SHP77 (cell line): ENCODE data around the gene DCUN1D4.
A peak's percentile ranks its signal among the peaks of the same experiment; 100 is the strongest.
"Not testable (repeated sequence)": the region's sequence is repeated elsewhere in the genome, so short reads cannot be mapped to it uniquely, and the experiment has no call there.

Experiments used
- DNase-seq, 2 experiments: peaks; one replicate each; lab custom pipeline; 2025; lab: John Stamatoyannopoulos, UW

DCUN1D4 gene

DNA sequence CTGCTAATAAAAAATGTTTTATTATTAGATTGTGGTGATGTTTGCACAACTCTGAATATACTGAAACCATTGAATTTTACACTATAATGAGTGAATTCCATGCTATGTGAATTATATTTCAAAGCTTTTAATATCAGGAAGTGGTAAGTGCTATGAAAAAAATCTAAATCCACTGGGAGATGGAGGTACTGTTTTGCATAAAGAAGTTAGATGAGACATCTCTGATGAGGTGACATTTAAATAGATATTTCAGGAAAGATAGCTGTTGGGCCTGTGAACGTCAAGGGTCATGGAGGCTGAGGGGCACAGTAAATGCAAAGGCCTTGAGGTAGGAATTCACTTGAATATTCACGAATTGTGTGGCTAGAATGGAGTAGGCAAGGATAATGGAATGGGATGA lies 12.3 kb downstream of the DCUN1D4 start:
- no peak for DNase-seq

DNA sequence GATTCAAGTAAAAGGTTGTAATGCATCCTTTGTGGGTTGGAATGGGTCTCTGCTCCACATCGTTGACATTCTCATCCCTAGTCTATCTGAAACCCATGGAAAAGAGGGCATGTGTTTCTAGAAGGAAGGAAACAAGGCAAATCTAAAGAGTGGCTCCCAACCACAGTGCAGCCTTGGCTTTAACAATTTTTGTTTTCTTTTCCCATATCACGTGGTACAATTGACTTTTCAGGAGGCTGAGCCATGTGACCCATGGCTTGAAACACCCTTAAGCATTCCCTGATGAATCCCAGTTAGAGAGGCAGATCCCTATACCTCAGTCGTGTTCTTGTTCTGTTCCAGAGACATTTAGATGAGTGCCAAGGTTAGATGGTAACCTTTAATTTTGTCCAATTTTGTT lies 12.8 kb downstream of the DCUN1D4 start:
- DNase-seq: no peak

DNA sequence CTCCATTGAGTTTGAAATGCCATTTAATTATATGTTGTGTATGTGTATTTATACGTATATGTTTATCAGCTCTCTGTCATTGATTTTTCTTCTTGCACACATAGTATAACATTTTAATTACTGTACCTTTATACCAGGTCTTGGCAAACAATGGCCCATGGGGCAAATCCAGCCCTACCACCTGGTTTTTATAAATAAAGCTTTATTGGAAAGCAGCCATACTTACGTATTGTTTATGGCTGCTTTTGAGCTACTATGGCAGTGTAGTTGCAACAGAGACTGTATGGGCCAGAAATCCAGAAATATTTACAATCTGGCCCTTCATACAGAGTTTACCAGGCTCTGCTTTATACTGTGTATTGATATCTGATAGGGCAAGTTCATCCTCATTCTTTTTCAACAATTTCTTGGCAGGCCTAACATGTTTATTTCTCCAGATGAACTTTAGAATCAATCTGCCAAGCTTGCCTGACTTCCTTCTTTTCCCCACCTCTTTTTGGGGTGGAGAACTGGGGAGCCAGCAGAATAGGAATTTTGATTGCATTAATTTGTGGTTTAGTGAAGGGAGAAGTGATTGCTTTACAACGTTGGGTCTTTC lies 15.8 kb downstream of the DCUN1D4 start:
- no peak for DNase-seq

DNA sequence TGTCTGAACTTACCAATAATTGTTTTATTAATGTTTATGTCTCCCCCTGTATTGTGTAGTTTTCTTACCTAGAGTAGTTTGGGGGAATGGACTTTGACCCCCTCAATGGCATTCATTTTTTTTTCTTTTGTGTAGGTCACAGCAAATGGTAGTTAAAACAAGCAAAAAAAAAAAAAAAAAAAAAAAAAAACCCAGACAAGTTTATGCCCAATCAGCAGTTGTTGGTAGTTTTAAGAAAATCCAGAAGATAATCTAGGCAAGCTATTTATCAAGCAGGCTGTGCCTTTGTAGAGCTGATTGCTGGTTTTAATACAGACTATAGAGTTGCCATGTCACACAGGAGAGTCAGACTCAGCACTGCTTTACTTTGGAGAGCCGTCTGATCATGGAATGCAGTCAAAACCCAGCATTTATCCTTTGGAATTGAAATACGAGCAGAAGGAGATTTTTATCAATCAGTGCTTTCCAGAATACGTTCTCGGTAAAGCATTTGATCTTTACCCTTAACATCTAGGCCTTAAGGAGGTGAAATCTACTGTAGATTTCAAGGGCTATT lies 16.6 kb downstream of the DCUN1D4 start:
- DNase-seq: no peak

DNA sequence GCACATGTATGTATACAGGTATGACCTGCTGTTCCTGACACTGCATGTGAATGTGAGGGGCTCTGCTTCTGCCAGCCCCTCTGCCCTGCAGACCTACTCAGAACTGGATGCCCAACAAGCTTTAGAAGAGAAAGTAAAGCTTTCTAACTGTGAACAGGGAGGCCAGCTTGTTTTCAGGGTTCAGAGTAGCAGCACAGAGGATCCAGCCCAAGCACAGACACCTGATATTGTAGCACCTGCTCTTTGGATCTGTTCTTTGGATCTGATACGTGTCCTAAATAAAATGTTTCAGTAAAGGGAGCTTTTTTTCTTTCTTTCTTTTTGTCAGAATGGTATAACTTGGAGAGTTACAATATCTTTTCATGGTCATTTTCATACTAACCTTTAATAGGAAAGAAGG lies 19.2 kb downstream of the DCUN1D4 start:
- no peak for DNase-seq

DNA sequence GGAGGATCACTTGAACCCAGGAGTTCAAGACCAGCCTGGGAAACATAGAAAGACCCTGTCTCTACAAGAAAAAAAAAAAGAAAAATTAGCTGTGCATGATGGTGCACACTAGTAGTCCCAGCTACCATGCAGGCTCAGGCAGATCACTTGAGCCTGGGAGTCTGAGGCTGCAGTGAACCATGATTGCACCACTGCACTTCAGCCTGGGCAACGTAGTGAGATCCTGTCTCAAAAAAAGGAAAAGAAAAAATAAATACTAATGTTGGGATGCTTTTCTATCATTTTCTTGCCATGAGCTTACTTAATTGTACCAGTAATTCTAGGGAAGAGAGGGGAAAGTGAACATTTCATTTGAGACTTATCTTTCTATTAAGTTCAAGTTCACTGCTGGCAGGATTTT lies 19.8 kb downstream of the DCUN1D4 start:
- DNase-seq: no peak

DNA sequence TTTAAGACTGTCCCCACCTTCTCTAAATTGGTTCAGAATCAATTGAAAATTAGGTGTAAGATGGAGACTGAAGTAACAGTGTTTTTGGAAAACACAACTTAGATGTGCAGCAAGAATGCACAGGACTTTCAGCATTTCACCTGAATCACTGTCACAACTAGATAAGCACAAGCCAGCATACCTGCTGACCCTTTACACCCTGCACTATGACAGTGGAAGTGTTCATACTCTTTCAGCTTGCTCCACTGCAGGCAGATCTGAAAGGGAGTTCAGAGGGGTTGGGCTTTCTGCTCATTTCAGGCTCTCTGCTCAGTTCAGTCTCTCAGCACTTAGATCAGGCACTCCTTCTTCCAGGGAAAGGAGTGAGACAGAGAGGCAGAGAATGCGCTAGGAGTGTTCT lies 22.8 kb downstream of the DCUN1D4 start:
- DNase-seq: no peak

DNA sequence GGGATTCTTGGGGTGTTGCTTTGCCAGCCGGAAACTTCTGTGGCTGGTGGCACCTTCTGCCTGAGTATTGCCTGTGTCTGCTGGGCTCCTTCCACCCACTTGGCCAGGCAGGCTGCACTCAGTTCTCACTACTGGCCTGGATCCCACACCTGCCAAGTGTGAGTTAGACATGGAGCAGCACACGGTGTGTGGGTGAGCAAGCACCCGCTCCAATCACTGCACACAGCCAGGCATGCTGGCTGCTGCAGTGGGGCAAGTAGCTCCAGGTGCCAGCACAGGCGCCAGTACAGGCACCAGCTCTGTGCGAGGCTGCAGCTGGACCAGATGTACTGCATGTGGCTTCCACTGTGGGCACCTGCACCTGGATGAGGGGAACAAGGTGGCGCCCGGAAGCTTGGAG lies 23.9 kb downstream of the DCUN1D4 start:
- DNase-seq: no peak

DNA sequence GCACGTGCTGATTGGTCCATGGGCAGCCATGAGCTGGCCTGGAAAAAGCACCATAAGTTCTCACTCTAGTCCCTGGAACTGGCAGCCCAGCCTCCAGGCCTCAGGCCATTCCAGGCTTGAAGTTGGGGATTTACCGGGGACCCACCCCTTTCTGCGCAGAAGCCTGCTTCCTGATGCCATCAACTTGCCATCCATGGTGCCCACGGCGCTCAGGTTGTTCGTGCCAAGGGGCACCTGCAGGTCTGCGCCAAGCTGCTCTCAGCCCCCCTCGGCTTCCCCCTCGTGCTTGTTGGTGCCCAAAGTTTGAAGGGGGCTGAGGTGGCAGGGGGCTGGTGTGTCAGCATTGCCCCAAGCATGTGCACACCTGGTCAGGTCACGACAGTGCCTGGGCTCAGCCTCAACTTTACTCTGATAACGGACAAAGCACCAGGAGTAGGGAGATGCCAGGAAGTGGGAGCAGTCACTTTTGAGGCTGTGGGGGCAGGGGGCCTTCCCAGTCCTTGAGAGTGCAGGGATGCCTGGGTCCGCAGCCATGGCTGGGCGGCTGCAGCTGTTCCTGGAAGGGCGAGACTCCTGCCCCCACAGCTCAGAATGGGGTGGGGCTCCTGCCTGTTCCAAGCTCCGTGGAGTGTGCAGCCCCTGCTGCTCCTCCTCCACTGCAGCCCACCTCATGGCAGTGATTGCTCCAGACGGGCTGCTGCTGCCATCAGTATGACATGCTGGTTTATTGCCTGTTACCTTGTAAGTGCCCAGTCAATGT lies 24.9 kb downstream of the DCUN1D4 start:
- DNase-seq: no peak

DNA sequence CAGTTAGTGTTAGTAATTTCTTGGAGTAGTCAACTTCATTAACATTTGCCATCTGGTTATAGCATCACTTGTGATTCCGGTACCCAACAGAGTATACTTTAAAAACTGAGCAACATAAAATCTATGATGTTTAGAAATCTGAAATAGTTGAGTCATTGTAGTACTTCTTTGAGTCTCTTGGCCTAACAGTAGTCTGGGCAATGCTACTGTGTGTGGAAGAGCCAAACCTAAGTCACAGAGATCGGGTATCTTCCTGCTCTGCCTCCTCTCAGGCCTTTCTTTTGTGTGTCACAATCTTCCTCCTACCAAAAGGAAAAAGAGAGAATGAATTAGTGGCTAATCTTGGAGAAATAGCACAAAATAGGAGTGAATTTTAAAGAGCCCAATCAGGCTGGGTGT lies 25.5 kb downstream of the DCUN1D4 start:
- no peak for DNase-seq

DNA sequence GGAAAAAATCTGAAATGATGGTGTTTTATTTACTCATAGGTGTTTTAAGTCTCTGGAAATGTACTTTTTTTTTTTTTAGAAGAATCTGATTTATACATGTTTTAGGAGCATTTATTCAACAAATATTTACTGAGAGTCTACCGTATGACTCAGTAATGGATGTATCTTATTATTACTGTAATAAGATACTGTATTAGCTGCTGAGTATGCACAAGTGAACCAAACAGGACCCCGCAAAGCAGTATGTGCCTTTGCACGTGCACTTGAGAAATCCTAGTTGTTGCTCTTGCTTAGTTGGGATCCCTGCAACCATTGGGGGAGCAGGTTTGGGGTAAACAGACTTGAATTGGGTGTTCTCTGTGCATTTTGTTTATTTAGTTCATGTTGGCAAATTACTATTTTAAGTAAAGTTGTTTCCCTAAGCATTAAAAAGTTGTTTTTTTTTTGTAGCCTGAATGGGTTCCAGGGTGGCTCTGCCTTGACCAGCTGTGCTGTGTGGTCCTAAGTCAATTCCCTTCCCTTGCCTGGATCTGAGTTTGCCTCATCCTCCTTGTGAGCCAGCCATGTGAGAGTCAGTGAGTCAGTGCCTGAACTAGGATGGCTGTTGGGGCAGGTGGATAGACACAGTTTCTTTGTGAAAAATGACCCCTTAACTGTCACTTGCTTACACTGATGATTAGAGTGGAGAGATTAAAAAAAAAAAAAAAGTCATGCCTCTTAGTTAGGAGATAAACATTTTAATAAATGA lies 27.7 kb downstream of the DCUN1D4 start:
- DNase-seq: no peak

DNA sequence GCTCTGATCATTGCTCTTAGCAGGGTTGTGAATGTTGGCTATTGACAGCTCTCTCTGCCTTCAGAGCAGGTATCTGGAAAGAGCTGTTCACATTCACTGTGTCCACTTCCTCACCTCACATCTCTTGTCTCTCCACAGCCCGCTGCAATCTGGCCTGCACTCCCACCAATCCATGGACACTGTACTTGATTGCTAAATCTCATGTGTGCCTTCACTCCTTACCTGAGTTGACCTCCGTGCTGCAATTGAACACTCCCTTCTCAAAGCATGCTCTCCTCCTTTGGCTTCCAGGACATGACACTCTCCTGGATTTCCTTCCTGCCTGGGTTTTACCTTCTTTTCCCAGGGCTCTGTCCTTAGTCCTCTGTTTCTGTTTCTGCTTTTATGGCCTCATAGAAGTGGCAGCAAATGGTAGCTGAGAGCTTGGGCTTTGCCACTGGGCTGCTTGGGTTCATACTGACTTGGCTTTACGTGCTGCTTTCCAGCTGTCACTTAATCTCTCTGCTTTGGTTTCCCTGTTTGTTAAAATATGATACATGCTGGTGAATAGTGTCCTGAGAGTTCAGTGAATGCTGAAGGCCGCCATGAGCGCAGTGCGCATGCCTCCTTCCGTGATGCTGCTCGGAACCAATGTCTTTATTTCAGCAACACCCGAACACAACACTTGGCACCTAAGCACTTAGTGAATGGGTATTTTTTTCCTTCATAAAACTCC lies 29.5 kb downstream of the DCUN1D4 start:
- DNase-seq: no peak

DNA sequence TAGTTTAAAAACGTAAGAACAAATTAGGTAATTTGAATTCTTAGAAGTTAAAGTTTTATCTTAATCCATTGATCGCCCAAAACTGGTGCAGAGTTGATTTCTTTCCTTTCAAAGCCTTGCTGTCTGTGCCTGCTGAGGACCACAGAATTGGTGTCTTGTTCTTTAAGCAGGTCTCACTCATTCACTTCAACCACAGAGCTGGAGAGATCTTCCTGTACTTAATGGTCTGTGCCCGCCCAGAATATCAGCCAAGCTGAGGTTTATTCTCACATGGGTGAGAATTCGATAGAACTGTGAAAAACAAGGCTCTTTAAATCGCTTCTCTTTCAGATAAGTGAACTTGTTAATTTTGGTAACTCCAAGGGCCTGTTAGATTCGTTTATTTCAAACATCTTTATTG lies 31.6 kb downstream of the DCUN1D4 start:
- DNase-seq: no peak

DNA sequence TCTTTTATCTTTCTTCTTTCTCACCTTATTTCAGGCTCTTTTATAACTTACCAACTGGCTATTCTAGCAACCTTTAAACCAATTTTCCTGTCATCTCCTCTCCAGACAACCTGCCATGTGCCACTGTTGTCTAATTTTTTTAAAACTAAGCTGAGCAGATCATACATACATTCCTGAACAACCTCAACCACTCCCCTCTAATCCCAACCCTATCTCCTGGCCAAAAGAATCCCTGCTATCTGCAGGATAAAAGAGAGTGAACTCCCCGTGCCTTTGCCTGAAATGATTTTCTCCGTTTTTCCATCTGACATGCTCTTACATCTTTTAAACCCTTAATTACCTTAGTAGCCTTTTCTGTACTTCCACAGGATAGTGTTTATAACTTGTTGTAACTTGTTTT lies 35.5 kb downstream of the DCUN1D4 start:
- DNase-seq: no peak

DNA sequence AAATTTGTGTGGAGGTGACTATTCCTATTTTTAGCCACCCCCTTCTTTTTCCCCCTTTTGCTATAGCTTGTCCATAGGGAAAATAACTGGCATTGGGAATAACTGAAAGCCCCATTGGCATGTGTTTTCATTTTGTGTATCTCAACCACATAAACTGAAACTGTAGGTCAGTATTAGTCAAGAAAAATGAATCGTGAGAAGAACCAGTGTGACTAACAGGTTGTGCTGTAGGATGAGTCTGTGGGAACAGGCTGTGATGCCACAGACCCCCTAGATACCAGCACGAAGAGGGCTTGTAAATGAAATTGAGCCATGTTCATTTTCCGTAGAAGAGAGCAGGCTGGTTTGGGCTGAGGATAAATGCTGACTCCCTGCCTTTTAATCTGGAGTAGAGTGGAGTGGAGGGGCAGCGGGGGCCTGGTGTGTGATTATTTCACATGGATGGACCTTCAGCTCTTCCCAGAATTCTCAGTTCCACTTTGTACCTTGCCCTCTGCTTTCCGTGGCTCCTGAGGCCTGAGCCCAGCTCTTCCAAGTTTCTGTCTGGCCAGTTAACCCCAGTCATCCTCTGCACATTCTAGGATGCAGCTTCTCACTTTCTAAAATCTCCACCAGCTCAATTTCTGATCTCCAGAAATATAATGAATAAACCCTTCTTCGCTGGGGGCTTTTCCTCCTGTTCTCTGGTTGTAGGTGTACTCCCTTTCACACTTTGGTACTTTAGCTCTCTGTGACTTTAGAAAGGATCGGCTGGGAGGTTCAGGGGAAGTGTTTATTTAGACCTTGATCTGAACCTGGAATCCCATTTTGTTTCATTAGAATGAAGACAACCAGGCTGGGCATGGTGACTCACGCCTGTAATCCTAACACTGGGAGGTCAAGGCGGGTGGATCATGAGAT lies 37.3 kb downstream of the DCUN1D4 start:
- no peak for DNase-seq

DNA sequence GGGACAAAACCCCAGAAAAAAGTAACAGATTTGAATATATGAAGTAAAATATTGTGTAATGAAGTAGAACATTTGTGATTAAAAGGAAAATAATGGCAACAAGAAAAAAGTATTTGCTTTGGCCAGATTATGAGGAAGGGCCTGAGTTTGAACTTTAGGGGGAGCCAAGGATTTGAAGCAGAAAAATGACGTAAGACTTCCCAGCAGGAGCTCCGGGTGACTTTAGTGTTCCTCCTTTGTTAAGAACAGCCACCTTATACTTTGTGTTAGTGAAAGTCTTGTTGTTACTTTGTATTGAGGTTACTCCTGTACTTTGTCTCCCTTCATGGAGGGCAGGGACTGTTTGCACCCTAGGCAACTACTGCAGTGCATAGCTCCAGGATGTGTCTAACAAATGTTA lies 41.1 kb downstream of the DCUN1D4 start:
- no peak for DNase-seq

DNA sequence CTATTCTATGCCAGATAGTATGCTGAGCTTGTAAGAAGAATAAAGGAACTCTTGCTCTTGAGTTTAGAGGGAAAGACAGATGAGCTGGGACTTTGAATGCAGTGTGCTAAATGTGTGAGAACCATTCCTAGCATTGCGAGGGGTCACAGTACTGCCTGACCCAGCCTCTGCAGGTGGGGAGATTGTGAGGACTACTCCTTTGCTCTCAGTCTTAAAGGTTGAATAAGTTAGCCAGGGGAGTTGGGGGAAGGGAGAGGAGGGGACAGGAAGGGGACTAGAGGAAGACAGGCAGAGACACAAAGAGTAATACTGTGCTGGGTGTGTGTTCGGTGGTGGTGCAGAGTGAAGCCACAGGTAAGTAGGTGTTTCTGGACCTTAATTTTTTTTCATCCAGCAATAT lies 41.7 kb downstream of the DCUN1D4 start:
- DNase-seq: no peak

DNA sequence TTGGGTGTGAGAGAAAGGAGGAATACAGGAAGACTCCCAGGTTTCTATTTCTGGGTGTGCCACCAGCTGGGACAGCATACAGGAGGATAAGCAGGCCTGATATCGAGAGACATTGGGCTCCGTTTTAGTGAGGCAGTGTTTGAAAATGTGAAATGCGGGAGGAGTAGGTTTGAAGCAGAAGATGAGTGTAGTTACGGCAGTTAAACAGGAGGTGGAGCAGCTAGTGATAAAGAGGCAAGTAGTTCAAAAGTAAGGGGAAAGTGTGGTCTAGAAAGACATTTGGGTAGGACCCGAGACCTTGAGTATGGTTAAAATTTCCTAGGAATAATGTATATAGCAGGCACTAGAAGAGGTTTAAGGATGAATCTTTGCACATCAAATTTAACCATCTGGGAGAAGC lies 42.4 kb downstream of the DCUN1D4 start:
- peak; percentile 8 to 49 for DNase-seq

DNA sequence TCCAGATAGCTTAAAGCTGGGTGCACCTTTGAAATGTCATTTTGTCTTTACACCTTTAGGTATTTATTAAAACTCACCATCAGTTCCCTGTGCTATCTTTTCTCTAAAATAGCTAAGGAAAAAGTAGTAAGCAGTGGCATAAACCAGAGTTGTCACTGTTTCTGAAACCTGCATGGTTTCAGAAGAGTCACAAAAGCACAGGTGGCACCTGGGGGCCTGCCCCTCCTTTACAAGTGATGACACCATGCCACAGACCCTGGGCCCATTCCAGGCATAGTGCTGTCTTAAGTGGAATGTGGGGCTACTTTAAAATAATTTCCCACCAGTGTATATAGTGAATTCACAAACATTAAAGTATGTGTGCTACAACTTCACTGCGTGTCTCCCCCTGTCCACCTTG lies 47.8 kb downstream of the DCUN1D4 start:
- no peak for DNase-seq

DNA sequence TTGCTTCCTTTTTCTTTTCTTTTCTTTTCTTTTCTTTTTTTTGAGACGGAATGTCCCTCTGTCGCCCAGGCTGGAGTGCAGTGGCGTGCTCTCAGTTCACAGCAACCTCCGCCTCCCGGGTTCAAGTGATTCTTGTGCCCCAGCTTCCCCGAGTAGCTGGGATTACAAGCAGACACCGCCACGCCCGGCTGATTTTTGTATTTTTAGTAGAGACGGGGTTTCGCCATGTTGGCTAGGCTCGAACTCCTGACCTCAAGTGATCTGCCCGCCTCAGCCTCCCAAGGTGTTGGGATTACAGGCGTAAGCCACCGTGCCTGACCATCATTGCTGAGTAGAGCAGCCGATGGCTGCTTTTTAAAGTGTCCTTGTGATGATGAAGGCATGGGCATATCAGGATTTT lies 50.4 kb downstream of the DCUN1D4 start:
- not testable (repeated sequence) for DNase-seq

DNA sequence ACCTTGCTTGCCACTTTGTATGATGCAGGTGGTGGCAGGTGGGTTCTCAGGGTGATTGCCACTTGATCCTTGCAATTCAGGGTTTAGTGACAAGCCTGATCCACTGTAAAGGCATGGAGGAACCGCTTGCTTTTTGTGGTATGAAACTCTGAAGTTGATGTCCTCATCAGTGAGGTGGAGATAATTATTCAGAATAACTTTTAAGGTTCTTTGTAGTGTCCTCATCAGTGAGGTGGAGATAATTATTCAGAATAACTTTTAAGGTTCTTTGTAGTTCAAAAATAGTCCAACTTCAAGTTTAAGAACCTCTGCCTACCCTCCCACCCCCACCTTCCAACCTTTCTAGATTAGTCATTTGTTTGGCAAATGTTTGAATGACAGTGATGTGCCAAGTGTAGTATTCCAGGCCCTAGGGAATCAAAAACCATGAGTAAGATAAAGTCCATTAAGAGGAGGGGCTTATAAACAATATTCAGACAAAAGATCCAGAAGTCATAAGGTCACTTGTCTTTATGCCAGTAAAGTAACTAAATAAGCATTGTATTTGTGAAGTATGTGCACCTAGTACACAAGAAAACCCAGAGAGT lies 51.2 kb downstream of the DCUN1D4 start:
- no peak for DNase-seq
